Neuron (in vitro differentiated cells): Measurements from ENCODE around the gene BLM.

Experiments
- H2AFZ ChIP-seq: one replicate; pipeline ENCODE4 v1.6.1; 2013; ENCODE audit warnings: low read depth, mild to moderate bottlenecking, inconsistent platforms, low read length, moderate library complexity
- H3K27me3 ChIP-seq: one replicate; pipeline ENCODE4 v1.6.1; 2013; ENCODE audit warnings: low read length; ENCODE audit not compliant: insufficient read depth
- H3K36me3 ChIP-seq: one replicate; pipeline ENCODE4 v1.6.1; 2013; ENCODE audit warnings: low read length; ENCODE audit not compliant: insufficient read depth
- H3K4me1 ChIP-seq: one replicate; pipeline ENCODE4 v1.6.1; 2013; ENCODE audit warnings: low read length; ENCODE audit not compliant: insufficient read depth
- H3K4me3 ChIP-seq: 2 replicates; pipeline ENCODE4 v1.5.1; 2013; ENCODE audit warnings: mild to moderate bottlenecking, low read length, moderate library complexity
- H3K9me3 ChIP-seq: one replicate; pipeline ENCODE4 v1.6.1; 2013; ENCODE audit warnings: low read length

Gene BLM

GRCh38 chr15:90828111-90828510, 111.0 kb downstream of the BLM start:
- no peaks in the 10 kb centered on the region for H3K9me3 ChIP-seq
- no peaks in the 10 kb centered on the region for H3K4me1 ChIP-seq
- no peaks in the 10 kb centered on the region for H3K36me3 ChIP-seq
- no peak overlapping the region for H3K4me3 ChIP-seq
- H2AFZ ChIP-seq, result no peak overlapping the region
- no peaks in the 10 kb centered on the region for H3K27me3 ChIP-seq

GRCh38 chr15:90829126-90829525, 112.0 kb downstream of the BLM start:
- H2AFZ ChIP-seq, result no peak overlapping the region
- H3K36me3 ChIP-seq, result no peaks in the 10 kb centered on the region
- H3K9me3 ChIP-seq, result no peaks in the 10 kb centered on the region
- H3K4me3 ChIP-seq, result no peak overlapping the region
- no peaks in the 10 kb centered on the region for H3K27me3 ChIP-seq
- no peaks in the 10 kb centered on the region for H3K4me1 ChIP-seq

- Histone ChIP-seq H3K4me1 (no peaks in the 10 kb centered on the region), H3K36me3 (no peaks in the 10 kb centered on the region), H2AFZ (no peak overlapping the region), H3K4me3 (no peak overlapping the region), H3K27me3 (no peaks in the 10 kb centered on the region), H3K9me3 (no peaks in the 10 kb centered on the region)
Measured at GRCh38 chr15:90829942-90830440, 112.8 kb downstream of the BLM start.

GRCh38 chr15:90834626-90835025, 117.5 kb downstream of the BLM start:
- no peak overlapping the region for H3K4me3 ChIP-seq
- H3K9me3 ChIP-seq, result no peaks in the 10 kb centered on the region
- H3K36me3 ChIP-seq, result no peaks in the 10 kb centered on the region
- no peaks in the 10 kb centered on the region for H3K27me3 ChIP-seq
- H2AFZ ChIP-seq, result no peak overlapping the region
- peaks cover 6% of the 10 kb centered on the region for H3K4me1 ChIP-seq

GRCh38 chr15:90836296-90836871, 119.2 kb downstream of the BLM start:
- Histone ChIP-seq H3K27me3 (no peaks in the 10 kb centered on the region), H3K9me3 (no peaks in the 10 kb centered on the region), H3K4me3 (no peak overlapping the region), H2AFZ (no peak overlapping the region), H3K36me3 (no peaks in the 10 kb centered on the region), H3K4me1 (peaks cover 16% of the 10 kb centered on the region)

- no peaks in the 10 kb centered on the region for H3K36me3 ChIP-seq
- peaks cover 16% of the 10 kb centered on the region for H3K4me1 ChIP-seq
- no peaks in the 10 kb centered on the region for H3K27me3 ChIP-seq
- no peaks in the 10 kb centered on the region for H3K9me3 ChIP-seq
- no peak overlapping the region for H2AFZ ChIP-seq
- no peak overlapping the region for H3K4me3 ChIP-seq
Measured at GRCh38 chr15:90837094-90837493, 119.9 kb downstream of the BLM start.

- no peaks in the 10 kb centered on the region for H3K9me3 ChIP-seq
- H2AFZ ChIP-seq, result no peak overlapping the region
- H3K36me3 ChIP-seq, result no peaks in the 10 kb centered on the region
- H3K4me1 ChIP-seq, result peaks cover 16% of the 10 kb centered on the region
- no peaks in the 10 kb centered on the region for H3K27me3 ChIP-seq
- H3K4me3 ChIP-seq, result no peak overlapping the region
Measured at GRCh38 chr15:90838139-90838538, 121.0 kb downstream of the BLM start.

GRCh38 chr15:90838544-90838943, 121.4 kb downstream of the BLM start:
- H3K9me3 ChIP-seq, result no peaks in the 10 kb centered on the region
- no peaks in the 10 kb centered on the region for H3K27me3 ChIP-seq
- H3K36me3 ChIP-seq, result no peaks in the 10 kb centered on the region

GRCh38 chr15:90839187-90840071, 122.3 kb downstream of the BLM start:
- H3K9me3 ChIP-seq, result no peaks in the 10 kb centered on the region
- H3K27me3 ChIP-seq, result no peaks in the 10 kb centered on the region
- H3K36me3 ChIP-seq, result no peaks in the 10 kb centered on the region
- H3K4me3 ChIP-seq, result no peak overlapping the region
- peaks cover 16% of the 10 kb centered on the region for H3K4me1 ChIP-seq
- no peak overlapping the region for H2AFZ ChIP-seq

More at GRCh38 chr15:90838544-90838943, 121.4 kb downstream of the BLM start:
- H3K4me3 ChIP-seq, result no peak overlapping the region
- H3K4me1 ChIP-seq, result peaks cover 16% of the 10 kb centered on the region
- H2AFZ ChIP-seq, result no peak overlapping the region

GRCh38 chr15:90840157-90840855, 123.2 kb downstream of the BLM start:
- no peak overlapping the region for H2AFZ ChIP-seq
- H3K36me3 ChIP-seq, result no peaks in the 10 kb centered on the region
- H3K4me1 ChIP-seq, result peaks cover 16% of the 10 kb centered on the region
- H3K9me3 ChIP-seq, result no peaks in the 10 kb centered on the region
- no peak overlapping the region for H3K4me3 ChIP-seq
- H3K27me3 ChIP-seq, result no peaks in the 10 kb centered on the region

- Histone ChIP-seq H3K36me3 (no peaks in the 10 kb centered on the region), H3K4me3 (no peak overlapping the region), H3K27me3 (no peaks in the 10 kb centered on the region), H3K9me3 (no peaks in the 10 kb centered on the region), H2AFZ (no peak overlapping the region), H3K4me1 (peaks cover 16% of the 10 kb centered on the region)
Measured at GRCh38 chr15:90840954-90841353, 123.8 kb downstream of the BLM start.

GRCh38 chr15:90844696-90845095, 127.5 kb downstream of the BLM start:
- no peak overlapping the region for H3K4me3 ChIP-seq
- H3K27me3 ChIP-seq, result no peaks in the 10 kb centered on the region
- no peak overlapping the region for H2AFZ ChIP-seq
- H3K9me3 ChIP-seq, result no peaks in the 10 kb centered on the region
- no peaks in the 10 kb centered on the region for H3K36me3 ChIP-seq
- H3K4me1 ChIP-seq, result peaks cover 12% of the 10 kb centered on the region
